GM21526 (cell line): ENCODE data around the gene MRPL36.
"Not testable (repeated sequence)": the region's sequence is repeated elsewhere in the genome, so short reads cannot be mapped to it uniquely, and the experiment has no call there.

ENCODE experiments used
- ATAC-seq: cut with Tn5 transposase; IDR thresholded peaks from one replicate; pipeline ENCODE4 v1.9.1; 2021; ENCODE audit warnings: moderate library complexity; ENCODE audit not compliant: unreplicated experiment, low FRiP score

Gene MRPL36

GRCh38 chr5:1832511-1833250 lies 33.0 kb upstream of the MRPL36 start:
- ATAC-seq, result no peak

DNA sequence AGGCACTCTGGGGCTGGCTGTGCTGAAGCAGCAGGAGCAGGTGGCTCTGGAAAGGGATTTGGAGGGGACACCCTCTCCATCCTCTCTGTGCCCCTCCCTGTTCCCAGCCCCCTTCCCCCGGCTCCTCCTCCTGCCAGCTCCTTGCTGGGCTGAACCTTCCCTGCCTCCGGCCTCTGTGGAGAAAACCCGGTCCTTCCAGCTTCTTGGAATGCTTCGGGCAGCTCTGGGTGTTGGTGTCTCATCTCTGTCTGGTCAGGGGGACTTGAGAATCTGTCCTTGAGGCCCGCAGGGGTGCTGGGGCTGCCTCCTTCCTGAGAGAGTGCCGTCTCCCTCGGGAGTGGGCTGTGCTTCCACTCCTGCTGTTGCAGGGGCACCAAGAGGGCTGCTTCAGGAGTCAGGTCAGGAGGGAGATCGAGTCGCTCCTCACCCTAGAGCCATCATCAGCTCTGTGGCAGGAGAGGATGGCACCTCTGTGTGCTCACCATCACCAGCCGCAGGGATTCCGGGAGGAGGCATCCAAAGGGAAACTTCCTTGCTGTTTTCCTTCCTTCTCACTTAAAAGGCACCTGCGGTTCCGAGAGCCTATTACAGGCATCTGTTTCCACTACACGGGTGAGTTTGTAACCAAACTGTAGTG lies 32.2 kb upstream of the MRPL36 start:
- ATAC-seq, result no peak

- ATAC-seq, result no peak
These were observed 31.6 kb upstream of the MRPL36 start for GRCh38 chr5:1831257-1831656.

- no peak for ATAC-seq
These were observed 31.1 kb upstream of the MRPL36 start for GRCh38 chr5:1830571-1831228.

DNA sequence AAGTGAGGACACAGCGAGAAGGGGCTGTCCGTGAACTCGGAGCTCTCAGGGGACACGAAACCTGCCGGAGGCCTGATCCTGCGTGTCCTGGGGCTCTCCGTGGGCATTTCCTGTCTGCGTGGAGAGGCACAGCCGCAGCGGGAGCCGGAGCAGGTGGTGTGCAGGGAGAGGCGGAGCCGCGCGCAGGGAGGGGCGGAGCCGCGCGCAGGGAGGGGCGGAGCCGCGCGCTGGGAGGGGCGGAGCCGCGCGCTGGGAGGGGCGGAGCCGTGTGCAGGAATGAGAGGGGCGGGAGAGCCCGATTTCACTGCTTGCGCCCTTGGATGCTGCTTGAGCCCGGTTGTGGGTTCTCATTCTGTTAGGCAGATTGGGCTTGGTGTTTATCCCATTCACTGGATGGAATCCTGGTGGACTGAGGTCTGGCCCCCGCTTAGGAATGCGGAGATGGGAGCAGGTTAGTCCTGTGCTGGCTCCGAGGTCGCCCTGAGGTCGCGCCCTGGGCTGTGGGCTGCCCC lies 28.3 kb upstream of the MRPL36 start:
- no peak for ATAC-seq

- no peak for ATAC-seq
These were observed 27.6 kb upstream of the MRPL36 start for GRCh38 chr5:1827025-1827885.

GRCh38 chr5:1826235-1826980 lies 26.8 kb upstream of the MRPL36 start:
- ATAC-seq, result no peak

DNA sequence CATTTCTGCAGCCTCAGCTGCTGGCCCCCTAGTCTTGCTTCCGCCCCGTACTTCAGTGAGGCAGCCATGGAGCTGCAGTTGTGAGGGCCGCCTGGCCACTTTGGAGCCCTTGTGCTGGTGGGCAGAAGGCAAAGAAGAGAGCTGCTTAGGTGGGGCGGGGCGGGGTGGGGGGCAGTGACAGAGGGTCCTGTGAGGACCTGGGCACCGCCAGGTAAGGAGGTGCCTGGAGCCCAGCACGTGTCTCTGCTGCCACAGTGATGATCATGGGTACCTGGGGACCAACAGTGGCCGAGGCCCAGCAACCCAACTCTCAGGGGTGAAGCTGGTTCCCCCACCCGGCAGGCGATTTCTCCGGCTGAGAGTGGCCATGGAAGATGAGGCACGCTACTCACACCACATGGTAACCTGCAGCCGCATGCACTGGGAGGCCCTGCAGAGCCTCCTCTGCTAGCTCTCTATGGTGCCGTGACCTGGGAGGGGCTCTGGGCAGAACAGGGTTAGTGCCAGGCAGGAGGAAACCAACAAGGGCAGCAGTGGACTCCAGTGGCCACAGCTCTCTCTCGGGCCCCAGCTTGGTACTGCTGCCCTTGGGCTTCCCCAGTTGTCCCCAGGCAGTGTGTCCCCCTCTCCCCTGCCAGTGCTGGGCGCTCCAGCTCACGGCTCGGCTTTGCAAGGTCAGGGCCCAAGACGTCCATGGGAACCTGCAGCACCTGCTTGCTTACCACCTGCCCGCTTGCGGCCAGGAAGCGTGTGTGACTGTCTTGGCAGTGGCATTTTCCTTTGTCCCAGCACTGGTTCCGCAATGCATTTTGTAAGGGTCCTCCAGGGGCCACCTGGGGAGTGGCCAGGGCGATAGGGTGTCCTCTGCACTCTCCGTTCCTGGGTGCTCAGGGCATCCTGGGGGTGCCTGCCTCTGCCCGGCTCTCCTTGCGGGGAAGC lies 25.5 kb upstream of the MRPL36 start:
- ATAC-seq, result no peak

DNA sequence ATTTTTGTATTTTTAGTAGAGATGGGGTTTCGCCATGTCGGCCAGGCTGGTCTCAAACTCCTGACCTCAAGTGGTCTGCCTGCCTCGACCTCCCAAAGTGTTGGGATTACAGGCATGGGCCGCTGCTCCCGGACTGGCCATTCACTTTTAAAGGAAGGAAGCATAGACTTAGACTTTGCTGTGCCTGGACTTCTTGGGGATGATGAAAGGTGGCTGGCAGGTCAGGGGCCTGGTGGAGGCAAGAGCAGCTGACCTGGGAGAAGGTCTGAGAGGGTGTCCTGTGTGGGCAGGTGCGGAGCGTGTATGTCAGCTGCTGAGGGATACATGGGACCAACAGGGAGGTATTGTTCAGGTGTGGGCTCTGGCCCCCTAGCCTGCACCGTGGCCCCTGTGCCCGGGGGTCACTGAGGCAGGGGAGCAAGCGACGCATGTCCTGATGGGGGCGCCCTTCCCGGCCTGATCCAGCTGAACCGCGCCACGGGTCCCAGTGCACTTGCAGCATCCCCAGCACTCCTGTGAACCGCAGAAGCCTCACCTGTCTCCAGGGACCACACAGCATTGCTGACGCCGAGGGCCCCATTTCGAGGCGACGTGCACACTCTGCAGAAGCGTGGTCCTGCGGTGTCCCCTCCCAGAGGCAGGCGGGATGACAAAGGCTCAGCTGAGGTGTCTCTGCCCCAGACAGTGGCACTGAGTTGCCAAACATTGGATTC lies 24.6 kb upstream of the MRPL36 start:
- no peak for ATAC-seq

DNA sequence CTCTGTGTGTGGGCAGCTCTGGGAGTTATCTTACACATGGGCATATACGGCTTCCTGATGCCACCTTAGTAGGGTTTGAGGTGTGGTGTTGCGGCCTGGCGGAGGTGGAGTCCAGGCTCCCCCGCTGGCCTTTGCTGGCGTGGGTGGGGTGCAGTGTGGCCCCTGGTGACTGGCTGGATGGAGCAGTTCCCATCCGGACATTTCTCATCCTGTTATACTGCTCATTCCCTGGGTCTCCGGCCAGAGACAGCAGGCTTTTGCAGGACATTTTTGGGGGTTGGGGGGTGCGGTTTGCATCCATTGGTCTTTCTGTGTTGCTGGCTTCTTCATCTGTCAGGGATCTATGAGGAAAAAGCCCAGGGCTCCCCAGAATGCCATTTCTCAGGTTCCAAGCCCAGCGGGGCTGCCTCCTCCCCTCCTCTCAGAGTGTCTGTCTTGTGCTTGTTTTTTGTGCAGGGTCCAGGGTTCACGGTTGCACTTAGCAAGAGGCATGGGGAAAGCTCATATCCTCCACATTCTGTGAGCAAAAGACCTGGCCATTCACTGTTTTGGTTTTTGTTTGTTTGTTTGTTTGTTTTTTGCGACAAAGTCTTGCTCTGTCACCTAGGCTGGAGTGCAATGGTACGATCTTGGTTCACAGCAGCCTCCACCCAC lies 23.9 kb upstream of the MRPL36 start:
- no peak for ATAC-seq

GRCh38 chr5:1821862-1822261 lies 22.2 kb upstream of the MRPL36 start:
- no peak for ATAC-seq

DNA sequence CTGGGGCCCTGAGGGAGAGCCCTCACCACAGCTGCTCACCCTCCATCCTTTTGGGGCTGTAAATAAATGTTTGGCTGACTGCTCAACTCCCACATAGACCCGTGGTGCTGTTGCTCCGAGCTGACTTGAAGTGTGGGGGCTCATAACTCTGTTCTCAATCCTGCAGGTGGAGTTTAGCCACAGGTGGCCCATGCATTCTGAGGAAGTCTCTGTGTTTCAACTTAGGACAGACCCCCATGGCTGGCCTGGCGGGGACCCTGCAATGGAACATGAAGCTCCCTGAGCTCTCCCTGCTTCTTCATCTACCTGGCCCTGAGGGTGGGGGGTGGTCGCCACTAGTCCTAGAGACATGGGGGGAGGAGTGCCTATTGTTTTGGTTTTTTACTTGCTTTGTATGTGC lies 21.3 kb upstream of the MRPL36 start:
- ATAC-seq, result no peak

- ATAC-seq, result no peak
These were observed 20.7 kb upstream of the MRPL36 start for GRCh38 chr5:1820381-1820780.

DNA sequence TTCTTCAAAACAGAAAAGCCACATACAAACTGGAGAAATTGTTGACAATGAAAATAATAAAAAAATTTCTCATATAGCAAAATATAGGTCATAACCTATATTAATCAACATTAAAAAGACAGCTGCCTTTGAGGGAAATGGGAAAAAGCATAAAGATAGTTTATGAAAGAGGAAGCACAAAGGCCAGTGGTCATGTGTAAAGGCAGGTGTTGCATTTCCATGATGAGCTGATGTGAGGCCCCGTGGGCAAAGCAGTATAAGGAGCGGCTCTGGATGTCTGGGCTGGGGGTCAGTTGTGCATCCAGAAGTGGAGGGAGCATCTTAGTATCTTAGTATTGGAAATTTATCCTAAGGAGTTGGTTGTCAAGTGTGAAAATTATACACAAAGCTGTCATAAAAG lies 19.8 kb upstream of the MRPL36 start:
- ATAC-seq, result no peak

- no peak for ATAC-seq
These were observed 19.1 kb upstream of the MRPL36 start for GRCh38 chr5:1818784-1819183.

DNA sequence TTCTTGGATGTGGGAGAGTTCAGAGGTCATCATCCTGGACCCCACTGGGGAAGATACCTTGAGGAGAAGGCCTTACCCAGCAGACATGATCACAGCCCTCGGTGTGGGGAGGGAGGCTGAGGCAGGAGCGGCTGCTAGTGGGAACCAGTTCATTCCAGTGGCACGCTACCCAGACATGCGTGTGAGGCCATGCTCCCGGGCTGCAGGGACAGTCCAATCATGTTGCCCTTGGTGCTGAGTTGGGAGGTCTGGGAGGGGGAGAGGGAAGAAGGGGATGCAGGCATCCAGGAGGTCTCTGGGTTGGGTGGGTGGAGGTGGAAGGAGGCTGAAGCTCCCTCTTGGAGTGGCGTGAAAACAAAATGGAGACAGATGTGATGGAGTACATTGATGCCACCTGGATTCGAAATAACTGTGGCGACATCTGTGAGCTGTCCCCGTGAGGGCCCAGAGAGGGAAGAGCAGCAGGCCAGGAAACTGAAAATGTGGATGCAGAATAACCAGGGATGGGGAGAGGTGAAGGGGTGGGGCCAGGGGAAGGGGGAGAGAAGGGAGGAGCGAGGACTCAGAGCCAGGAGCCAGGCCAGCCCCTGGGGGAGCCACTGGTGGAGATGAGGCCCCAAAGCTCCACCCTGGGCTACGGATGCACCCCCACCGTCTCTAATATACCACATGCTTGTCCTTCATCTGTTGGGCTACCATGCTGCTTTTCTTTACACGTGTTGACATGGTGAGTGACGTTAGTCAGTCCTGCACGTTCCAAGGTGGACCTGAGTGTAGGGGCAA lies 17.8 kb upstream of the MRPL36 start:
- ATAC-seq, result no peak

DNA sequence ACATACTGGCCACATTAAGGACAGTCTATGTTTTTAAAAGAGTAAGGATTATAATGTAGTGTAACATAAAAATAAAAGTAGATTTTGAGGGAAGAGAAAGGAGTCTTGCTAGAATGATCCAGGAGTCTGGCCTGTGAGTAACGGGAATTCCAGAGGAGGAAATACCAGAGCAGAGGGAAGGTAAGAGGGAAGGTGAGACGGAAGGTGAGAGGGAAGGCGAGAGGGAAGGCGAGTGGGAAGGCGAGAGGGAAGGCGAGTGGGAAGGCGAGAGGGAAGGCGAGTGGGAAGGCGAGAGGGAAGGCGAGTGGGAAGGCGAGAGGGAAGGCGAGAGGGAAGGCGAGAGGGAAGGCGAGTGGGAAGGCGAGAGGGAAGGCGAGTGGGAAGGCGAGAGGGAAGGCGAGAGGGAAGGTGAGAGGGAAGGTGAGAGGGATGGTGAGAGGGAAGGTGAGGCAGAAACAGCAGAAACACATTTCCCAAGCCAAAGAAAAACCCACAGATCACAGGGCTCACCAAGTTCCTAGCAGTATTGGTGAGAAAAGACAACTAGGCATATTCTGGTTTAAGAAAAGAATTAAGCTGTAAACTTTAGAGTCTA lies 17.0 kb upstream of the MRPL36 start:
- ATAC-seq, result not testable (repeated sequence)
